ENCODE data around the gene SH3D19. TPM values are rescaled to one million over a fixed set of nuclear protein-coding genes. Genes with fewer than 3 reads are reported as not detected.

SH3D19 gene
- total RNA-seq, 2 experiments from 2014 or later: not detected

GRCh38 chr4:151318307-151319006, 6.9 kb downstream of the SH3D19 start:
- H3K4me1 Mint-ChIP-seq (ENCODE audit: low read depth): no peaks in the 10 kb centered on the region
- H3K36me3 Mint-ChIP-seq (ENCODE audit: low read depth): no peaks in the 10 kb centered on the region
- H3K27ac Mint-ChIP-seq: no peak overlapping the region
- ChIA-PET CTCF (no interaction called here), POLR2A (no interaction called here)
- H3K4me3 Mint-ChIP-seq: no peak overlapping the region
- ATAC-seq (no peak), DNase-seq (no peak)
- H3K27me3 Mint-ChIP-seq (ENCODE audit: low read depth): peaks cover 23% of the 10 kb centered on the region
- no peaks in the 10 kb centered on the region for H3K9me3 Mint-ChIP-seq (ENCODE audit: insufficient read depth)

GRCh38 chr4:151316645-151317044, 8.8 kb downstream of the SH3D19 start:
- no peak overlapping the region for H3K27ac Mint-ChIP-seq
- H3K36me3 Mint-ChIP-seq (ENCODE audit: low read depth): no peaks in the 10 kb centered on the region
- H3K4me1 Mint-ChIP-seq (ENCODE audit: low read depth): no peaks in the 10 kb centered on the region
- DNase-seq (no peak), ATAC-seq (no peak)
- no peak overlapping the region for H3K4me3 Mint-ChIP-seq
- ChIA-PET POLR2A (no interaction called here), CTCF (no interaction called here)
- peaks cover 11% of the 10 kb centered on the region for H3K27me3 Mint-ChIP-seq (ENCODE audit: low read depth)
- no peaks in the 10 kb centered on the region for H3K9me3 Mint-ChIP-seq (ENCODE audit: insufficient read depth)

DNA sequence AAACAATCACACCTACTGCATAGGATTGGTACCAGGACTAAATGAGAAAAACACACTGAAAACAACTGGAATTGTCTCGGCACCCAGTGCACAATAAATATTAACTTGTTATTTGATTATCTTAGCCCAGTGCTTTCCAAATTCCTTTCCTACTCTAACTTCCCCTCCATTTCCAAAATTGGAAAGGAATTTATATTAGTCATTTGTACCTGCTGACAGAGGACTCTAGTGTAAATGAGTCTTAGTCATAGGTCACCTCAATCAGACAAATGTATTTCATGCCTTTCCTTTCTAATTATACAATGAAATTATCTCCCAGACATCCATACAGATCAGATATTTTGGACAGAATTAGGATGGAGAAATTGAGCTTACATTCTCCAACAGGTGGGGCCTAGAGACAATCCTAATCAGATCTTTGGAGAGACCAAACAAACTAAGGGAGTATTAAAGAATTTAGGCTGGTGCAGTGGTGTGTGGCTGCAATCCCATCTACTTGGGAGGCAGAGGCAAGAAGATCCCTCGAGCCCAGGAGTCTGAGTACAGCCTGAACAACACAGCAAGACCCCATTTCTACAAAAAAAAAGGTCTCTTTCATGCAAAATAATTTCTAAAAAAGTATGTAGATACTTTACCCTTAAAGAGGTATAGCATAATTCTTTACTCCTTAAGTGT, 10.1 kb downstream of the SH3D19 start:
- ATAC-seq (no peak), DNase-seq (no peak)
- no peaks in the 10 kb centered on the region for H3K4me1 Mint-ChIP-seq (ENCODE audit: low read depth)
- H3K27me3 Mint-ChIP-seq (ENCODE audit: low read depth): peaks cover 5% of the 10 kb centered on the region
- POLR2A ChIA-PET: no interaction called here
- H3K27ac Mint-ChIP-seq: no peak overlapping the region
- CTCF ChIA-PET: no interaction called here
- no peak overlapping the region for H3K4me3 Mint-ChIP-seq
- H3K36me3 Mint-ChIP-seq (ENCODE audit: low read depth): no peaks in the 10 kb centered on the region
- H3K9me3 Mint-ChIP-seq (ENCODE audit: insufficient read depth): no peaks in the 10 kb centered on the region

DNA sequence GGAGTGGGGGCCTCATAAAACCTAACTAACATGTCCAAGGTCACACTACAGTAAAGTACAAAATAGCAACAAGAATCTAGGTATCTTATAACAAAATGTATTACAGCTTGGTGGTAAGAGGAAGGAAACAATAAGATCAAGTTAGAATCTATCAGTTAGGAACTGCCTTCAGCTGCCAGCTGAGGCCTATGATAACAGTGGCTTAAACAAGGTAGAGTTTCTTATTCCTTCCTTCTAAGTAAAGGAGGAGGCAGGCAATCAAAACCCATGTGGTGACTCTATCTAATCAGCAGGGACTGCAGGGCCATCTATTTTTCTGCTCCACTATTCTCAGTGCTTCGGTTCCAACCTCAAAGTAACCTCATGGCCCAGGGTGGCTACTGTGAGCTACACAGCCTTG, 10.9 kb downstream of the SH3D19 start:
- H3K36me3 Mint-ChIP-seq (ENCODE audit: low read depth): no peaks in the 10 kb centered on the region
- H3K27me3 Mint-ChIP-seq (ENCODE audit: low read depth): peaks cover 3% of the 10 kb centered on the region
- DNase-seq (no peak), ATAC-seq (no peak)
- no peak overlapping the region for H3K4me3 Mint-ChIP-seq
- no peaks in the 10 kb centered on the region for H3K4me1 Mint-ChIP-seq (ENCODE audit: low read depth)
- H3K27ac Mint-ChIP-seq: no peak overlapping the region
- H3K9me3 Mint-ChIP-seq (ENCODE audit: insufficient read depth): no peaks in the 10 kb centered on the region
- CTCF ChIA-PET: no interaction called here
- POLR2A ChIA-PET: no interaction called here

GRCh38 chr4:151314010-151314355, 11.4 kb downstream of the SH3D19 start:
- Mint-ChIP-seq H3K27ac (no peak overlapping the region), H3K9me3 (ENCODE audit: insufficient read depth) (no peaks in the 10 kb centered on the region), H3K36me3 (ENCODE audit: low read depth) (no peaks in the 10 kb centered on the region), H3K4me1 (ENCODE audit: low read depth) (no peaks in the 10 kb centered on the region), H3K27me3 (ENCODE audit: low read depth) (peaks cover 3% of the 10 kb centered on the region), H3K4me3 (no peak overlapping the region)
- DNase-seq (no peak), ATAC-seq (no peak)
- CTCF ChIA-PET: no interaction called here
- POLR2A ChIA-PET: no interaction called here

DNA sequence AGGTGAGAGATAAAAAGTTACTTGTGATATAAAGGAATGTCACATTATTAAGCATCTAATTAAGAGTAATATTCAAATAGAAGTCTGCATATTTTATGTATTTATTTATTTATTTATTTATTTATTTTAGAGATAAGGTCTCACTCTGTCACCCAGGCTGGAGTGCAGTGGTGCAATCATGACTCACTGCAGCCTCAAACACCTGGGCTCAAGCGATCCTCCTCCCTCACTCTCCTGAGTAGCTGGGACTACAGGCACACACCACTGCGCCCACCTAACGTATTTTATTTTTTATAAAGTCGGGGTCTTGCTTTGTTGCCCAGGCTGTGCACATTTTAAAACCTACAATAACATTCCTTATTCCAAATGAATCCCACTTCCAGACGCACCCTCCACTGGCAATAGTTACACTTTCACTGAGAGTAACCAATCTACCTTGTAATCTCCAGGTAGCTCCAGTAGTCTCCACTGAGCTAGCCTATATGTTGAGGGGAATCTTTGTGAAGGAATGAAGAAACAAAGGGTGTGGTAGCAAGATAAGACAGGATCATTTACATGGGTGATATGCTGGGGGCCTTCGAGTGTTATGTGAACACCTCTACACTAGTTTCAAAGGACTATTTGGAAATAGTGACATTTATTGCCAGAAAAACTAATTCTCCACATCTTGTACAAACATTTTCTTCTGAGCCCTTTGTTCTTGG, 11.9 kb downstream of the SH3D19 start:
- CTCF ChIA-PET: no interaction called here
- Mint-ChIP-seq H3K36me3 (ENCODE audit: low read depth) (no peaks in the 10 kb centered on the region), H3K4me1 (ENCODE audit: low read depth) (no peaks in the 10 kb centered on the region), H3K27me3 (ENCODE audit: low read depth) (peaks cover 3% of the 10 kb centered on the region), H3K4me3 (no peak overlapping the region), H3K27ac (no peak overlapping the region), H3K9me3 (ENCODE audit: insufficient read depth) (no peaks in the 10 kb centered on the region)
- POLR2A ChIA-PET: no interaction called here
- DNase-seq (no peak), ATAC-seq (no peak)

GRCh38 chr4:151310124-151310728, 15.2 kb downstream of the SH3D19 start:
- DNase-seq (no peak), ATAC-seq (no peak)
- Mint-ChIP-seq H3K4me3 (no peak overlapping the region), H3K36me3 (ENCODE audit: low read depth) (no peaks in the 10 kb centered on the region), H3K27me3 (ENCODE audit: low read depth) (peaks cover under 1% of the 10 kb centered on the region), H3K4me1 (ENCODE audit: low read depth) (no peaks in the 10 kb centered on the region), H3K9me3 (ENCODE audit: insufficient read depth) (no peaks in the 10 kb centered on the region), H3K27ac (no peak overlapping the region)
- CTCF ChIA-PET: no interaction called here
- POLR2A ChIA-PET: no interaction called here

GRCh38 chr4:151304755-151305154, 20.6 kb downstream of the SH3D19 start:
- H3K9me3 Mint-ChIP-seq (ENCODE audit: insufficient read depth): no peaks in the 10 kb centered on the region

DNA sequence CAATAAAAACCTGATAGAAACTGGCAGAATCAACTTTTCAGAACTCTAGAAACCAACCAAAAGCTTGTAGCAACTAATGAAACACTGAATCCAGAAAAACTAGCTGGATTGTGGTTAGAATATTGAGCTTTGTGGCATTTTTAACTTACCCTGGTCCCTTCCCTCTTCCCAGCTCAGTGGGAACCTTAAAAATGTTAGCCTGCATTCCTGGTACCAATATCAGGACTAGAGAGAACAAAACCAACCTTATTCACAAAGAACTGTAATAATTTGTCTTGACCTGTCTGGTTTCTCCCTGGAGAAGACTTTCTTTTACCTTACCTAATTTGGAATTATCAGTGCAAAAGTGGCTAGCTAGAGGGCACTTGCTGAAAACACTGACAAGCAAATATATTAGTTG, 21.2 kb downstream of the SH3D19 start:
- ChIA-PET CTCF (interaction anchor here (1.5 kb wide), 1 partner anchor 28 kb away, joined by 4 read pairs; no protein-coding TSS in a partner anchor), POLR2A (no interaction called here)
- DNase-seq (no peak), ATAC-seq (no peak)
- H3K9me3 Mint-ChIP-seq (ENCODE audit: insufficient read depth): no peaks in the 10 kb centered on the region
- no peak overlapping the region for H3K27ac Mint-ChIP-seq
- H3K36me3 Mint-ChIP-seq (ENCODE audit: low read depth): no peaks in the 10 kb centered on the region
- peaks cover 4% of the 10 kb centered on the region for H3K27me3 Mint-ChIP-seq (ENCODE audit: low read depth)
- no peaks in the 10 kb centered on the region for H3K4me1 Mint-ChIP-seq (ENCODE audit: low read depth)
- no peak overlapping the region for H3K4me3 Mint-ChIP-seq

More at GRCh38 chr4:151304755-151305154, 20.6 kb downstream of the SH3D19 start:
- Mint-ChIP-seq H3K4me1 (ENCODE audit: low read depth) (no peaks in the 10 kb centered on the region), H3K36me3 (ENCODE audit: low read depth) (no peaks in the 10 kb centered on the region), H3K4me3 (no peak overlapping the region), H3K27me3 (ENCODE audit: low read depth) (peaks cover 4% of the 10 kb centered on the region), H3K27ac (no peak overlapping the region)
- DNase-seq (no peak), ATAC-seq (no peak)
- ChIA-PET POLR2A (no interaction called here), CTCF (interaction anchor here (1.5 kb wide), 1 partner anchor 28 kb away, joined by 4 read pairs; no protein-coding TSS in a partner anchor)

DNA sequence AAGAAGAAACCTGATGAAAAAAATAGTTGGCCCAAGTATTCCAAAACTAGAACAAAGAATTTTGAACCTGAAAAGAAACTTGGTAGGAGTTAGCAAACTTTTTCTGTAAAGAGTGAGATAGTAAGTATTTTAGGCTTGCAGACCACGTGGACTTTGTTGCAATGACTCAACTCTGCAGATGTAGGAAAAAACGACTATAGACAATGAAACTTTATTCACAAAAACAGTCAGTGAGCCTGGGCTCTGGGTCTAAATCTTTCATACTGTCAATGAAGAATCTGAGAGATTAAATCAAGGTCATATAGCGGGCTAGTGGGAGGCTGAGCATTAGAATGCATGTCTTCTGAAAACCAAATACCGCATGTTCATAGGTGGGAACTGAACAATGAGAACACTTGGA, 23.0 kb downstream of the SH3D19 start:
- no peak for ATAC-seq

DNA sequence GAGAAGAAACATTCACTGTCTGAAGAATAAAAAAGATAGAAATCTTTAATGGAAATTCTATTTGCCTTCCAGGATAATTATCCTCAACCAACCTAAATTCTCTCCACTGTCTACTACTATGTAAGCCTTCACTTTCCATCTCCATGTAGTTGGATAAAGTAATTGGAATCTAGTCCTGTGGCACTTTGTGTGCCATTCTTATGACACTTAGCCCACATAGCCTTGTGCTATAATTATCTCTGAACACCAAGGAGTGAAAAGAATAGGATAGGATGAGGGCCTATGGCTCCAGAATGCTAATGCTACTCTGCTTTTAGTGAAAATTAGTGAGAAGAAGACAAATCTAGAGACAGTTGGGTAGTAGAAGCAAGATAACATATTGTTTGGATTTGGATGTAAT, 28.2 kb downstream of the SH3D19 start:
- Mint-ChIP-seq H3K4me1 (ENCODE audit: low read depth) (no peaks in the 10 kb centered on the region), H3K27ac (no peak overlapping the region), H3K27me3 (ENCODE audit: low read depth) (peaks cover 2% of the 10 kb centered on the region), H3K4me3 (no peak overlapping the region), H3K9me3 (ENCODE audit: insufficient read depth) (no peaks in the 10 kb centered on the region), H3K36me3 (ENCODE audit: low read depth) (no peaks in the 10 kb centered on the region)
- ChIA-PET POLR2A (no interaction called here), CTCF (no interaction called here)
- DNase-seq (no peak), ATAC-seq (no peak)

More for the DNA sequence above, 23.0 kb downstream of the SH3D19 start:
- peaks cover 7% of the 10 kb centered on the region for H3K27me3 Mint-ChIP-seq (ENCODE audit: low read depth)
- H3K36me3 Mint-ChIP-seq (ENCODE audit: low read depth): no peaks in the 10 kb centered on the region
- no peak for DNase-seq
- no peak overlapping the region for H3K27ac Mint-ChIP-seq
- no peaks in the 10 kb centered on the region for H3K9me3 Mint-ChIP-seq (ENCODE audit: insufficient read depth)
- no peaks in the 10 kb centered on the region for H3K4me1 Mint-ChIP-seq (ENCODE audit: low read depth)
- ChIA-PET CTCF (no interaction called here), POLR2A (no interaction called here)
- no peak overlapping the region for H3K4me3 Mint-ChIP-seq

GRCh38 chr4:151296227-151296626, 29.2 kb downstream of the SH3D19 start:
- Mint-ChIP-seq H3K4me1 (ENCODE audit: low read depth) (no peaks in the 10 kb centered on the region), H3K27ac (no peak overlapping the region), H3K36me3 (ENCODE audit: low read depth) (no peaks in the 10 kb centered on the region), H3K9me3 (ENCODE audit: insufficient read depth) (no peaks in the 10 kb centered on the region), H3K4me3 (no peak overlapping the region), H3K27me3 (ENCODE audit: low read depth) (peaks cover 2% of the 10 kb centered on the region)
- no peak for ATAC-seq
- no peak for DNase-seq
- ChIA-PET POLR2A (no interaction called here), CTCF (no interaction called here)

All from activated CD8-positive, alpha-beta T cell treated with anti-CD3 and anti-CD28 coated beads, Interleukin-2, amount 10 ng/mL, durations not matched to agents 7 days and 5 days (primary cell).